HL-60 (cell line): ENCODE results near the gene CENPC.
A peak's percentile ranks its signal among the peaks of the same experiment; 100 is the strongest.

Experiments used
- CTCF ChIP-seq: IDR thresholded peaks from one replicate; pipeline ENCODE4 v1.5.1; 2011; ENCODE audit warnings: low read length, control low read depth, inconsistent platforms; ENCODE audit not compliant: insufficient read depth
- GABPA ChIP-seq: IDR thresholded peaks from 2 replicates; pipeline ENCODE4 v1.6.1; 2012; ENCODE audit warnings: low read depth
- POLR2AphosphoS5 ChIP-seq: IDR thresholded peaks from 2 replicates; pipeline ENCODE4 v1.6.1; 2012; ENCODE audit warnings: low read depth
- REST ChIP-seq: IDR thresholded peaks from 2 replicates; pipeline ENCODE4 v1.6.1; 2012; ENCODE audit warnings: low read depth; ENCODE audit not compliant: insufficient replicate concordance
- SPI1 ChIP-seq: IDR thresholded peaks from 2 replicates; pipeline ENCODE4 v1.6.1; 2012; ENCODE audit warnings: low read depth, mild to moderate bottlenecking, borderline replicate concordance

GRCh38 chr4:67558493-67558892 lies 13.2 kb upstream of the CENPC start, which contains the start of gene STAP1:
- no peak for TF ChIP-seq CTCF
- no peak for TF ChIP-seq REST
- peak; percentile 57; the same call in 1 of the 2 replicates for TF ChIP-seq POLR2AphosphoS5
- peak; percentile 55; the same call in 1 of the 2 replicates for TF ChIP-seq GABPA
- peak; percentile 95 for TF ChIP-seq SPI1
